Measurements from ENCODE around the gene TTC23L.

Gene TTC23L

GRCh38 chr5:34833090-34833489 lies 5.9 kb upstream of the TTC23L start:
- no peak for DNase-seq (ENCODE audit: low read depth in 2 of 2)

GRCh38 chr5:34833976-34834793 lies 4.8 kb upstream of the TTC23L start:
- no peak for DNase-seq (ENCODE audit: low read depth in 2 of 2)

- DNase-seq (ENCODE audit: low read depth in 2 of 2), result no peak
Observed at GRCh38 chr5:34834794-34835089, 4.2 kb upstream of the TTC23L start.

- DNase-seq (ENCODE audit: low read depth in 2 of 2), result no peak
Observed at GRCh38 chr5:34835664-34836063, 3.3 kb upstream of the TTC23L start.

GRCh38 chr5:34841816-34842215 lies 2.9 kb downstream of the TTC23L start:
- DNase-seq (ENCODE audit: low read depth in 2 of 2), result no peak

GRCh38 chr5:34842554-34842953 lies 3.6 kb downstream of the TTC23L start:
- DNase-seq (ENCODE audit: low read depth in 2 of 2), result no peak

- no peak for DNase-seq (ENCODE audit: low read depth in 2 of 2)
Observed at GRCh38 chr5:34843497-34843896, 4.5 kb downstream of the TTC23L start.

- no peak for DNase-seq (ENCODE audit: low read depth in 2 of 2)
Observed at GRCh38 chr5:34844106-34844505, 5.1 kb downstream of the TTC23L start.

GRCh38 chr5:34844999-34845398 lies 6.0 kb downstream of the TTC23L start:
- no peak for DNase-seq (ENCODE audit: low read depth in 2 of 2)

- no peak for DNase-seq (ENCODE audit: low read depth in 2 of 2)
Observed at GRCh38 chr5:34847056-34847455, 8.1 kb downstream of the TTC23L start.

- no peak for DNase-seq (ENCODE audit: low read depth in 2 of 2)
Observed at GRCh38 chr5:34847552-34847951, 8.6 kb downstream of the TTC23L start.

GRCh38 chr5:34848230-34848629 lies 9.3 kb downstream of the TTC23L start:
- DNase-seq (ENCODE audit: low read depth in 2 of 2), result no peak

- no peak for DNase-seq (ENCODE audit: low read depth in 2 of 2)
Observed at GRCh38 chr5:34849253-34849652, 10.3 kb downstream of the TTC23L start.

- no peak for DNase-seq (ENCODE audit: low read depth in 2 of 2)
Observed at GRCh38 chr5:34854459-34855174, 15.7 kb downstream of the TTC23L start.

GRCh38 chr5:34857161-34857560 lies 18.2 kb downstream of the TTC23L start:
- no peak for DNase-seq (ENCODE audit: low read depth in 2 of 2)

GRCh38 chr5:34857894-34858293 lies 18.9 kb downstream of the TTC23L start:
- no peak for DNase-seq (ENCODE audit: low read depth in 2 of 2)

GRCh38 chr5:34858790-34859189 lies 19.8 kb downstream of the TTC23L start:
- no peak for DNase-seq (ENCODE audit: low read depth in 2 of 2)

- no peak for DNase-seq (ENCODE audit: low read depth in 2 of 2)
Observed at GRCh38 chr5:34859253-34859652, 20.3 kb downstream of the TTC23L start.

- DNase-seq (ENCODE audit: low read depth in 2 of 2), result no peak
Observed at GRCh38 chr5:34863946-34864345, 25.0 kb downstream of the TTC23L start.

GRCh38 chr5:34865091-34865490 lies 26.1 kb downstream of the TTC23L start:
- no peak for DNase-seq (ENCODE audit: low read depth in 2 of 2)

GRCh38 chr5:34866989-34867471 lies 28.1 kb downstream of the TTC23L start:
- no peak for DNase-seq (ENCODE audit: low read depth in 2 of 2)

- no peak for DNase-seq (ENCODE audit: low read depth in 2 of 2)
Observed at GRCh38 chr5:34867660-34868059, 28.7 kb downstream of the TTC23L start.

- no peak for DNase-seq (ENCODE audit: low read depth in 2 of 2)
Observed at GRCh38 chr5:34868791-34869190, 29.8 kb downstream of the TTC23L start.
